SU-DHL-6 (cell line): Measurements from ENCODE around the gene LRRK1.

Source experiments
- H2AFZ ChIP-seq: fragments of 200-600 bp; sonication (generic); 2 replicates; pipeline ENCODE4 v1.6.1; 2014; ENCODE audit warnings: low read depth, mild to moderate bottlenecking, moderate library complexity, mixed read lengths, antibody characterized with exemption, low read length; ENCODE audit not compliant: severe bottlenecking
- H3F3A ChIP-seq: fragments of 200-600 bp; shearing (Covaris generic); 2 replicates; pipeline ENCODE4 v1.6.0; 2016; ENCODE audit warnings: antibody characterized with exemption, mild to moderate bottlenecking; ENCODE audit not compliant: insufficient read depth
- H3K27ac ChIP-seq: fragments of 200-600 bp; sonication (generic); 2 replicates; pipeline ENCODE4 v1.5.1; 2016; ENCODE audit warnings: low read depth, mild to moderate bottlenecking, low read length, moderate library complexity, mixed read lengths
- H3K27me3 ChIP-seq: fragments of 200-600 bp; sonication (generic), shearing (Covaris generic); 2 replicates; pipeline ENCODE4 v1.6.0; 2014; ENCODE audit warnings: mild to moderate bottlenecking, low read length
- H3K36me3 ChIP-seq: fragments of 200-600 bp; sonication (generic); 2 replicates; pipeline ENCODE4 v1.6.1; 2014; ENCODE audit warnings: mild to moderate bottlenecking, low read length, mixed read lengths
- H3K4me2 ChIP-seq: fragments of 300-600, 200-600 bp; shearing (Covaris generic), sonication (generic); 2 replicates; pipeline ENCODE4 v1.6.0; 2014; ENCODE audit warnings: low read length, low read depth, mild to moderate bottlenecking; ENCODE audit not compliant: poor library complexity, severe bottlenecking
- H3K4me3 ChIP-seq: fragments of 200-600 bp; sonication (generic); 2 replicates; pipeline ENCODE4 v1.5.1; 2014; ENCODE audit warnings: antibody characterized with exemption, low read length, mild to moderate bottlenecking, mixed read lengths; ENCODE audit not compliant: insufficient read depth, poor library complexity, severe bottlenecking
- H3K79me2 ChIP-seq: fragments of 200-600 bp; sonication (generic); 2 replicates; pipeline ENCODE4 v1.6.1; 2014; ENCODE audit warnings: mild to moderate bottlenecking, low read length, moderate library complexity; ENCODE audit not compliant: insufficient read depth
- H3K9ac ChIP-seq: fragments of 200-600 bp; sonication (generic); 2 replicates; pipeline ENCODE4 v1.7.0; 2014; ENCODE audit warnings: mild to moderate bottlenecking, low read length
- H3K9me2 ChIP-seq: fragments of 200-600 bp; sonication (generic); replicated peaks from 2 replicates; pipeline ENCODE4 v1.6.1; 2014; ENCODE audit warnings: low read length; ENCODE audit not compliant: insufficient read depth
- H3K9me3 ChIP-seq: fragments of 200-600 bp; sonication (generic); 2 replicates; pipeline ENCODE4 v1.6.1; 2014; ENCODE audit warnings: low read length, mixed read lengths; ENCODE audit not compliant: insufficient read depth
- H4K20me1 ChIP-seq: fragments of 200-600 bp; sonication (generic); 2 replicates; pipeline ENCODE4 v1.6.1; 2014; ENCODE audit warnings: low read depth, mild to moderate bottlenecking, antibody characterized with exemption, low read length, moderate library complexity, mixed read lengths
- CTCF ChIP-seq: fragments of 200-600 bp; sonication (generic); IDR thresholded peaks from one replicate; pipeline ENCODE4 v1.5.1; 2017; ENCODE audit warnings: antibody characterized with exemption, mild to moderate bottlenecking, low read length, moderate library complexity; ENCODE audit not compliant: insufficient read depth, poor library complexity, severe bottlenecking
- EZH2phosphoT487 ChIP-seq: fragments of 200-600 bp; sonication (generic), shearing (Covaris generic); conservative IDR thresholded peaks from 2 replicates; pipeline ENCODE4 v1.6.1; 2018; ENCODE audit warnings: mild to moderate bottlenecking, antibody characterized with exemption, low read length, moderate library complexity, mixed read lengths

Gene LRRK1

GRCh38 chr15:100914876-100915275 is 4.3 kb upstream of the LRRK1 start:
- Histone ChIP-seq H4K20me1 (no peaks in the 10 kb centered on the region), H3K4me3 (no peak overlapping the region), H3K4me2 (no peak overlapping the region), H3K9ac (no peak overlapping the region), H3K9me3 (no peaks in the 10 kb centered on the region), H3K27ac (no peak overlapping the region), H3K27me3 (no peaks in the 10 kb centered on the region), H3K36me3 (peaks cover 25% of the 10 kb centered on the region), H3F3A (peaks cover under 1% of the 10 kb centered on the region), H3K9me2 (no peaks in the 10 kb centered on the region), H3K79me2 (peaks cover 33% of the 10 kb centered on the region), H2AFZ (no peak overlapping the region)
- TF ChIP-seq CTCF (no peak), EZH2phosphoT487 (no peak)

- H3K4me2 ChIP-seq, result peak overlapping the region; percentile 93
- peak overlapping the region; percentile 98 for H3K27ac ChIP-seq
- H3K27me3 ChIP-seq, result no peaks in the 10 kb centered on the region
- TF ChIP-seq CTCF (peak; percentile 96), EZH2phosphoT487 (no peak)
- peak overlapping the region; percentile 81 for H3K4me3 ChIP-seq
- H3K9me2 ChIP-seq, result no peaks in the 10 kb centered on the region
- peaks cover 27% of the 10 kb centered on the region for H3K36me3 ChIP-seq
- no peaks in the 10 kb centered on the region for H4K20me1 ChIP-seq
- peaks cover 66% of the 10 kb centered on the region for H3K79me2 ChIP-seq
- H2AFZ ChIP-seq, result peak overlapping the region; percentile 15
- H3K9ac ChIP-seq, result peak overlapping the region; percentile 82
- H3K9me3 ChIP-seq, result no peaks in the 10 kb centered on the region
- H3F3A ChIP-seq, result peaks cover 33% of the 10 kb centered on the region
These were observed 995 bp upstream of the LRRK1 start for GRCh38 chr15:100918034-100918689.

- Histone ChIP-seq H3K4me3 (peak overlapping the region; percentile 89), H3K79me2 (peaks cover 82% of the 10 kb centered on the region), H3K9me3 (no peaks in the 10 kb centered on the region), H3K27ac (peak overlapping the region; percentile 98), H3K36me3 (peaks cover 36% of the 10 kb centered on the region), H3F3A (peaks cover 48% of the 10 kb centered on the region), H3K4me2 (peak overlapping the region; percentile 95), H3K27me3 (no peaks in the 10 kb centered on the region), H3K9me2 (no peaks in the 10 kb centered on the region), H4K20me1 (no peaks in the 10 kb centered on the region), H2AFZ (no peak overlapping the region), H3K9ac (peak overlapping the region; percentile 98)
- TF ChIP-seq EZH2phosphoT487, result no peak
- TF ChIP-seq CTCF, result no peak
These were observed 586 bp downstream of the LRRK1 start for GRCh38 chr15:100919481-100920405.
